Trophoblast cell (in vitro differentiated cells and primary cell): ENCODE results near the gene BPHL.

Source experiments
- DNase-seq, 2 donors: peaks; one replicate each; pipeline ENCODE4 v3.0.0-alpha.2; 2016
- H2AFZ ChIP-seq: 2 replicates; pipeline ENCODE4 v1.6.1; 2013; ENCODE audit warnings: low read length, moderate library complexity, mild to moderate bottlenecking; ENCODE audit not compliant: insufficient read depth, poor library complexity
- H2AK5ac ChIP-seq: 2 replicates; pipeline ENCODE4 v1.6.1; 2013; ENCODE audit warnings: mild to moderate bottlenecking, low read length
- H2BK120ac ChIP-seq: 2 replicates; pipeline ENCODE4 v1.6.1; 2013; ENCODE audit warnings: low read length, mild to moderate bottlenecking, moderate library complexity; ENCODE audit not compliant: insufficient read depth, poor library complexity
- H2BK12ac ChIP-seq: 2 replicates; pipeline ENCODE4 v1.6.1; 2013; ENCODE audit warnings: mild to moderate bottlenecking, low read length, moderate library complexity
- H2BK5ac ChIP-seq: 2 replicates; pipeline ENCODE4 v1.6.1; 2013; ENCODE audit warnings: low read length, low read depth, moderate library complexity, mild to moderate bottlenecking; ENCODE audit not compliant: poor library complexity
- H3K14ac ChIP-seq: 2 replicates; pipeline ENCODE4 v1.6.1; 2013; ENCODE audit warnings: mild to moderate bottlenecking, low read length
- H3K18ac ChIP-seq: 2 replicates; pipeline ENCODE4 v1.6.1; 2013; ENCODE audit warnings: mild to moderate bottlenecking, low read length
- H3K23ac ChIP-seq: 2 replicates; pipeline ENCODE4 v1.6.1; 2013; ENCODE audit warnings: low read length
- H3K27ac ChIP-seq: 2 replicates; pipeline ENCODE4 v1.5.1; 2013; ENCODE audit warnings: low read depth, mild to moderate bottlenecking, inconsistent platforms, low read length, moderate library complexity
- H3K27me3 ChIP-seq: 2 replicates; pipeline ENCODE4 v1.6.1; 2013; ENCODE audit warnings: inconsistent platforms, mild to moderate bottlenecking, low read length, moderate library complexity; ENCODE audit not compliant: insufficient read depth
- H3K36me3 ChIP-seq, 2 experiments: 1 replicate in 1 of 2; 2 replicates in 1 of 2; pipeline ENCODE4 v1.6.1; 2013; ENCODE audit warnings: low read length in 2 of 2, mild to moderate bottlenecking in 2 of 2, moderate library complexity in 1 of 2; ENCODE audit not compliant: insufficient read depth in 2 of 2, control insufficient read depth in 1 of 2
- H3K4ac ChIP-seq: 2 replicates; pipeline ENCODE4 v1.6.1; 2013; ENCODE audit warnings: low read depth, mild to moderate bottlenecking, low read length, moderate library complexity
- H3K4me1 ChIP-seq, 2 experiments: 1 replicate in 1 of 2; 2 replicates in 1 of 2; pipeline ENCODE4 v1.6.1; 2013; ENCODE audit warnings: low read length in 2 of 2, mild to moderate bottlenecking in 2 of 2, moderate library complexity in 1 of 2; ENCODE audit not compliant: insufficient read depth in 2 of 2, control insufficient read depth in 1 of 2
- H3K4me2 ChIP-seq: 2 replicates; pipeline ENCODE4 v1.6.1; 2013; ENCODE audit warnings: inconsistent platforms, mild to moderate bottlenecking, low read length, moderate library complexity
- H3K4me3 ChIP-seq: 2 replicates; pipeline ENCODE4 v1.5.1; 2013; ENCODE audit warnings: mild to moderate bottlenecking, low read depth, low read length, inconsistent platforms
- H3K79me1 ChIP-seq: one replicate; pipeline ENCODE4 v1.6.1; 2013; ENCODE audit warnings: low read length
- H3K79me2 ChIP-seq: 2 replicates; pipeline ENCODE4 v1.6.1; 2013; ENCODE audit warnings: low read length, mild to moderate bottlenecking; ENCODE audit not compliant: control insufficient read depth, insufficient read depth, poor library complexity
- H3K9ac ChIP-seq: 2 replicates; pipeline ENCODE4 v1.6.1; 2013; ENCODE audit warnings: mild to moderate bottlenecking, low read length
- H3K9me3 ChIP-seq: 2 replicates; pipeline ENCODE4 v1.6.1; 2013; ENCODE audit warnings: low read depth, mild to moderate bottlenecking, control low read depth, inconsistent platforms, low read length; ENCODE audit not compliant: insufficient read depth
- H4K12ac ChIP-seq: 2 replicates; pipeline ENCODE4 v1.6.1; 2013; ENCODE audit warnings: low read depth, mild to moderate bottlenecking, low read length, moderate library complexity
- H4K8ac ChIP-seq: 2 replicates; pipeline ENCODE4 v1.6.1; 2013; ENCODE audit warnings: low read depth, mild to moderate bottlenecking, low read length, moderate library complexity
- H4K91ac ChIP-seq: one replicate; pipeline ENCODE4 v1.6.1; 2013; ENCODE audit warnings: low read depth, mild to moderate bottlenecking, low read length, moderate library complexity
- WGBS: extraction: QIAGEN DNeasy Blood & Tissue Kit; methylation state at CpG from one replicate; pipeline ENCODE4 v1.1.7; 2013; ENCODE audit warnings: missing lambda C conversion rate; ENCODE audit not compliant: insufficient read length, insufficient coverage; ENCODE audit errors: extremely low coverage; 5-methylcytosine and 5-hydroxymethylcytosine counted together

BPHL gene

GRCh38 chr6:3133515-3133914 is 15.0 kb downstream of the BPHL start:
- Histone ChIP-seq H4K91ac (no peak overlapping the region), H3K4me2 (no peak overlapping the region), H3K23ac (no peak overlapping the region), H3K79me2 (no peaks in the 10 kb centered on the region), H3K27ac (no peak overlapping the region), H3K4me3 (no peak overlapping the region), H4K12ac (no peak overlapping the region), H4K8ac (no peak overlapping the region), H3K4ac (no peak overlapping the region), H3K79me1 (no peaks in the 10 kb centered on the region), H2BK5ac (no peak overlapping the region), H2BK120ac (no peak overlapping the region), H3K27me3 (no peaks in the 10 kb centered on the region), H3K36me3 (peaks cover 39 to 52% of the 10 kb centered on the region in 2 experiments), H3K4me1 (no peaks in the 10 kb centered on the region), H3K9me3 (peaks cover 3% of the 10 kb centered on the region), H3K9ac (no peak overlapping the region), H3K18ac (no peak overlapping the region), H2BK12ac (no peak overlapping the region), H3K14ac (no peak overlapping the region), H2AK5ac (no peak overlapping the region), H2AFZ (no peak overlapping the region)
- no peak for DNase-seq
- WGBS, result no CpG with 5 or more reads among the region's 9 CpGs

- no peak overlapping the region for H2BK5ac ChIP-seq
- H3K36me3 ChIP-seq, result peaks cover 36 to 48% of the 10 kb centered on the region in 2 experiments
- no peak overlapping the region for H3K23ac ChIP-seq
- H2AK5ac ChIP-seq, result no peak overlapping the region
- no peaks in the 10 kb centered on the region for H3K4me1 ChIP-seq
- WGBS, result no CpG with 5 or more reads among the region's 13 CpGs
- no peak overlapping the region for H3K9ac ChIP-seq
- no peak overlapping the region for H4K8ac ChIP-seq
- no peak overlapping the region for H2BK120ac ChIP-seq
- no peak overlapping the region for H3K27ac ChIP-seq
- no peak for DNase-seq
- no peaks in the 10 kb centered on the region for H3K79me1 ChIP-seq
- H4K91ac ChIP-seq, result no peak overlapping the region
- no peaks in the 10 kb centered on the region for H3K79me2 ChIP-seq
- no peak overlapping the region for H3K4ac ChIP-seq
- H3K18ac ChIP-seq, result no peak overlapping the region
- no peak overlapping the region for H3K4me2 ChIP-seq
- no peak overlapping the region for H3K4me3 ChIP-seq
- no peak overlapping the region for H4K12ac ChIP-seq
- no peak overlapping the region for H2BK12ac ChIP-seq
- H2AFZ ChIP-seq, result no peak overlapping the region
- peaks cover 3% of the 10 kb centered on the region for H3K9me3 ChIP-seq
- H3K27me3 ChIP-seq, result no peaks in the 10 kb centered on the region
- H3K14ac ChIP-seq, result no peak overlapping the region
Measured at GRCh38 chr6:3135668-3136291, 17.3 kb downstream of the BPHL start.

GRCh38 chr6:3136292-3137011 is 17.9 kb downstream of the BPHL start:
- H4K12ac ChIP-seq, result no peak overlapping the region

GRCh38 chr6:3137057-3137777 is 18.7 kb downstream of the BPHL start:
- no peaks in the 10 kb centered on the region for H3K9me3 ChIP-seq
- no peak overlapping the region for H2BK5ac ChIP-seq
- H2AK5ac ChIP-seq, result no peak overlapping the region
- no peak overlapping the region for H3K27ac ChIP-seq
- no peaks in the 10 kb centered on the region for H3K79me2 ChIP-seq
- H4K12ac ChIP-seq, result no peak overlapping the region
- H3K4ac ChIP-seq, result no peak overlapping the region
- H3K9ac ChIP-seq, result peak overlapping the region; percentile 7
- H3K36me3 ChIP-seq, result peaks cover 28 to 40% of the 10 kb centered on the region in 2 experiments
- H3K4me1 ChIP-seq, result no peaks in the 10 kb centered on the region
- no peak overlapping the region for H3K4me2 ChIP-seq
- H4K8ac ChIP-seq, result no peak overlapping the region
- no peak for DNase-seq
- H2BK12ac ChIP-seq, result no peak overlapping the region
- no peak overlapping the region for H3K14ac ChIP-seq
- H3K18ac ChIP-seq, result no peak overlapping the region
- H2AFZ ChIP-seq, result no peak overlapping the region
- H3K23ac ChIP-seq, result no peak overlapping the region
- H4K91ac ChIP-seq, result no peak overlapping the region
- no peak overlapping the region for H2BK120ac ChIP-seq
- no peak overlapping the region for H3K4me3 ChIP-seq
- H3K79me1 ChIP-seq, result no peaks in the 10 kb centered on the region
- no peaks in the 10 kb centered on the region for H3K27me3 ChIP-seq
- no CpG with 5 or more reads among the region's 12 CpGs for WGBS

More at GRCh38 chr6:3136292-3137011, 17.9 kb downstream of the BPHL start:
- Histone ChIP-seq H4K8ac (no peak overlapping the region), H3K79me2 (no peaks in the 10 kb centered on the region), H3K23ac (peak overlapping the region; percentile 73), H3K27me3 (no peaks in the 10 kb centered on the region), H2BK120ac (no peak overlapping the region), H3K4me1 (no peaks in the 10 kb centered on the region), H3K79me1 (no peaks in the 10 kb centered on the region), H2BK5ac (no peak overlapping the region), H3K14ac (no peak overlapping the region), H2AK5ac (no peak overlapping the region), H4K91ac (no peak overlapping the region), H3K4ac (no peak overlapping the region), H3K18ac (no peak overlapping the region), H3K9me3 (peaks cover 2% of the 10 kb centered on the region), H2AFZ (no peak overlapping the region), H3K4me2 (no peak overlapping the region), H3K27ac (no peak overlapping the region), H3K4me3 (no peak overlapping the region), H3K9ac (peak overlapping the region; percentile 31), H3K36me3 (peaks cover 35 to 47% of the 10 kb centered on the region in 2 experiments), H2BK12ac (no peak overlapping the region)
- WGBS, result no CpG with 5 or more reads among the region's 8 CpGs
- no peak for DNase-seq
